NCI-H460 (cell line): ENCODE data around the gene GLI3. TPM values are rescaled to one million over a fixed set of nuclear protein-coding genes. Genes with fewer than 3 reads are reported as not detected.
A peak's percentile ranks its signal among the peaks of the same experiment; 100 is the strongest.
"Not testable (repeated sequence)": the region's sequence is repeated elsewhere in the genome, so short reads cannot be mapped to it uniquely, and the experiment has no call there.

Experiments
- DNase-seq: peaks from one replicate; pipeline ENCODE4 v3.0.0-alpha.2; 2016; ENCODE audit warnings: low read depth; ENCODE audit errors: extremely low read depth
- total RNA-seq: library from RNA; depleted of rRNA; stranded (reverse); fragments of >200 nt; shearing (Covaris generic); gene quantifications from 2 replicates; pipeline ENCODE4 v1.2.3, GENCODE V29; 2014

The GLI3 gene
- total RNA-seq, 1 experiment from 2014 or later: 3.0 TPM

- no peak for DNase-seq
These were observed 22.8 kb downstream of the GLI3 start for GRCh38 chr7:42214060-42214679.

GRCh38 chr7:42213093-42213492 lies 23.9 kb downstream of the GLI3 start:
- no peak for DNase-seq

GRCh38 chr7:42212541-42213090 lies 24.4 kb downstream of the GLI3 start:
- no peak for DNase-seq

- DNase-seq: no peak
These were observed 25.1 kb downstream of the GLI3 start for GRCh38 chr7:42211938-42212337.

- no peak for DNase-seq
These were observed 26.2 kb downstream of the GLI3 start for GRCh38 chr7:42210779-42211178.

- peak; percentile 30 for DNase-seq
These were observed 26.7 kb downstream of the GLI3 start for GRCh38 chr7:42210333-42210732.

- not testable (repeated sequence) for DNase-seq
These were observed 27.9 kb downstream of the GLI3 start for GRCh38 chr7:42209085-42209484.

- no peak for DNase-seq
These were observed 28.4 kb downstream of the GLI3 start for GRCh38 chr7:42208572-42208971.

- DNase-seq: no peak
These were observed 29.6 kb downstream of the GLI3 start for GRCh38 chr7:42207420-42207819.

GRCh38 chr7:42203336-42203735 lies 33.7 kb downstream of the GLI3 start:
- no peak for DNase-seq

- DNase-seq: no peak
These were observed 34.4 kb downstream of the GLI3 start for GRCh38 chr7:42202601-42203000.

- DNase-seq: no peak
These were observed 37.9 kb downstream of the GLI3 start for GRCh38 chr7:42198974-42199668.

- DNase-seq: no peak
These were observed 38.7 kb downstream of the GLI3 start for GRCh38 chr7:42198296-42198695.

GRCh38 chr7:42197451-42197850 lies 39.6 kb downstream of the GLI3 start:
- no peak for DNase-seq

GRCh38 chr7:42194238-42194637 lies 42.8 kb downstream of the GLI3 start:
- DNase-seq: no peak

GRCh38 chr7:42193471-42194129 lies 43.4 kb downstream of the GLI3 start:
- DNase-seq: no peak

GRCh38 chr7:42192851-42193461 lies 44.1 kb downstream of the GLI3 start:
- no peak for DNase-seq

- no peak for DNase-seq
These were observed 44.9 kb downstream of the GLI3 start for GRCh38 chr7:42192066-42192465.

GRCh38 chr7:42189535-42189934 lies 47.5 kb downstream of the GLI3 start:
- no peak for DNase-seq

GRCh38 chr7:42186151-42186550 lies 50.9 kb downstream of the GLI3 start:
- DNase-seq: no peak

GRCh38 chr7:42185726-42186125 lies 51.3 kb downstream of the GLI3 start:
- DNase-seq: no peak
